ENCODE data around the gene RNF186. TPM values are rescaled to one million over a fixed set of nuclear protein-coding genes. Genes with fewer than 3 reads are reported as not detected.

Gene RNF186
- total RNA-seq, 1 experiment from 2014 or later, result not detected

- no peak for DNase-seq (ENCODE audit: low read depth)
Measured at GRCh38 chr1:19764848-19765247, 50.2 kb downstream of the RNF186 start.

Other genes with a start within 250 kb of the RNF186 start
- gene NBL1, start 171.0 kb downstream of the RNF186 start, total RNA-seq (2014; rRNA removed), result 7.4 and 9.0 TPM in 2 replicates
- not detected in 2 replicates for gene HTR6, start 150.4 kb downstream of the RNF186 start, total RNA-seq (2014; rRNA removed)
- 19.8 and 20.6 TPM in 2 replicates for gene TMCO4, start 15.4 kb downstream of the RNF186 start, total RNA-seq (2014; rRNA removed)
- gene OTUD3, start 67.1 kb upstream of the RNF186 start, total RNA-seq (2014; rRNA removed), result 4.0 and 4.4 TPM in 2 replicates
- gene PLA2G2E, start 108.3 kb upstream of the RNF186 start, total RNA-seq (2014; rRNA removed), result not detected in 2 replicates
- not detected in 2 replicates for gene PLA2G2A, start 164.3 kb upstream of the RNF186 start, total RNA-seq (2014; rRNA removed)

Data from LHCN-M2 (cell line).